ENCODE results near the gene DNAI7.

- TF ChIP-seq CTCF (IDR thresholded peaks at IDR 0.05 in 2 of 3, conservative IDR thresholded peaks at IDR 0.05 in 1 of 3; ENCODE audit: borderline replicate concordance in 1 of 3, insufficient read depth in 1 of 3, low read depth in 2 of 3, low read length in 2 of 3): no peak
- peak; percentile 89 for TF ChIP-seq POLR2AphosphoS5 (IDR thresholded peaks at IDR 0.05; ENCODE audit: low read depth, low read length)
- TF ChIP-seq POLR2A (IDR thresholded peaks at IDR 0.05; ENCODE audit: borderline replicate concordance, extremely low read depth, insufficient read depth, insufficient read length): peak; percentile 62
- TF ChIP-seq SIN3A (IDR thresholded peaks at IDR 0.05; ENCODE audit: low read depth): peak; percentile 79
- TF ChIP-seq SP1 (IDR thresholded peaks at IDR 0.05; ENCODE audit: low read depth): peak; percentile 56; the same call in 1 of the 2 replicates
- no peak for TF ChIP-seq EZH2phosphoT487 (IDR thresholded peaks at IDR 0.05; ENCODE audit: borderline replicate concordance)
- no peak for TF ChIP-seq SRF (IDR thresholded peaks at IDR 0.05; ENCODE audit: low read depth)
- TF ChIP-seq YY1 (IDR thresholded peaks at IDR 0.05; ENCODE audit: extremely low read depth, insufficient replicate concordance, low read depth, low read length): peak; percentile 20
- no peak for TF ChIP-seq ATF3 (IDR thresholded peaks at IDR 0.05)
- no peak for TF ChIP-seq JUND (IDR thresholded peaks at IDR 0.05)
- TF ChIP-seq FOSL1 (IDR thresholded peaks at IDR 0.05; ENCODE audit: low read depth): no peak
These were observed at the start of gene DNAI7, which contains the start of gene ETFRF1 for GRCh38 chr12:25195056-25195971.

Measured in HCT116 (cell line).